ENCODE measurements around the gene GTF2F2. TPM values are rescaled to one million over a fixed set of nuclear protein-coding genes. Genes with fewer than 3 reads are reported as not detected.

The GTF2F2 gene
- 26.0 TPM for total RNA-seq (ENCODE audit: insufficient read depth, low replicate concordance)

- peak; percentile 94 for DNase-seq (ENCODE audit: low spot score)
Observed at GRCh38 chr13:45119991-45120864, at the start of gene GTF2F2. Gene GTF2F2 (plus strand): TSS chr13:45120510. CDS start chr13:45120656, 146 bp downstream.

- no peak for DNase-seq (ENCODE audit: low spot score)
Observed at GRCh38 chr13:45073809-45074208, 46.5 kb upstream of the GTF2F2 start.

GRCh38 chr13:45074721-45075120 lies 45.6 kb upstream of the GTF2F2 start:
- no peak for DNase-seq (ENCODE audit: low spot score)

GRCh38 chr13:45078003-45078402 lies 42.3 kb upstream of the GTF2F2 start:
- no peak for DNase-seq (ENCODE audit: low spot score)

- DNase-seq (ENCODE audit: low spot score) = no peak
Observed at GRCh38 chr13:45082964-45083363, 37.3 kb upstream of the GTF2F2 start.

- DNase-seq (ENCODE audit: low spot score) = no peak
Observed at GRCh38 chr13:45084515-45084914, 35.8 kb upstream of the GTF2F2 start.

- no peak for DNase-seq (ENCODE audit: low spot score)
Observed at GRCh38 chr13:45086484-45086883, 33.8 kb upstream of the GTF2F2 start.

GRCh38 chr13:45092663-45093062 lies 27.6 kb upstream of the GTF2F2 start:
- no peak for DNase-seq (ENCODE audit: low spot score)

GRCh38 chr13:45100573-45101262 lies 19.6 kb upstream of the GTF2F2 start:
- DNase-seq (ENCODE audit: low spot score) = no peak

- no peak for DNase-seq (ENCODE audit: low spot score)
Observed at GRCh38 chr13:45101327-45102018, 18.8 kb upstream of the GTF2F2 start.

- DNase-seq (ENCODE audit: low spot score) = no peak
Observed at GRCh38 chr13:45102136-45102507, 18.2 kb upstream of the GTF2F2 start.

- DNase-seq (ENCODE audit: low spot score) = no peak
Observed at GRCh38 chr13:45103449-45103848, 16.9 kb upstream of the GTF2F2 start.

GRCh38 chr13:45104261-45104660 lies 16.0 kb upstream of the GTF2F2 start:
- DNase-seq (ENCODE audit: low spot score) = no peak

GRCh38 chr13:45105895-45106294 lies 14.4 kb upstream of the GTF2F2 start:
- DNase-seq (ENCODE audit: low spot score) = peak; percentile 20

- peak; percentile 47 for DNase-seq (ENCODE audit: low spot score)
Observed at GRCh38 chr13:45107539-45107938, 12.8 kb upstream of the GTF2F2 start.

- no peak for DNase-seq (ENCODE audit: low spot score)
Observed at GRCh38 chr13:45108716-45109101, 11.6 kb upstream of the GTF2F2 start.

- DNase-seq (ENCODE audit: low spot score) = no peak
Observed at GRCh38 chr13:45109102-45109720, 11.1 kb upstream of the GTF2F2 start.

- peak; percentile 29 for DNase-seq (ENCODE audit: low spot score)
Observed at GRCh38 chr13:45113233-45114224, 6.8 kb upstream of the GTF2F2 start.

- DNase-seq (ENCODE audit: low spot score) = peak; percentile 60
Observed at GRCh38 chr13:45119469-45119990, 780 bp upstream of the GTF2F2 start.

Data from umbilical cord (tissue), 2 donors.